Spleen (tissue), 7 donors: ENCODE results near the gene CILP.

Source experiments
- POLR2A ChIP-seq, 3 donors: fragments of 450-650 bp; IDR thresholded peaks; one replicate each; pipeline ENCODE4 v1.5.1; 2017; ENCODE audit warnings: antibody characterized with exemption in 3 of 3, mild to moderate bottlenecking in 1 of 3
- POLR2AphosphoS5 ChIP-seq, 3 donors: sonication (generic); formaldehyde crosslinking; IDR thresholded peaks; one replicate each; pipeline ENCODE4 v1.5.1; 2017; ENCODE audit warnings: antibody characterized with exemption in 3 of 3
- TF ChIP-seq, protein P1 (sequence below), 11 experiments: fragments of 200-600 bp in 7 of 11; fragments of 450-650 bp in 4 of 11; sonication (generic) in 4 of 11; IDR thresholded peaks in 8 of 11; conservative IDR thresholded peaks in 3 of 11; 1 replicate in 7 of 11; 2 replicates in 4 of 11; pipeline versions ENCODE4 v1.4.0 to v1.8.0; 2016 to 2021; ENCODE audit warnings: antibody characterized with exemption in 11 of 11, inconsistent platforms in 4 of 11, mild to moderate bottlenecking in 1 of 11
- donor health status: DM: no; HTN: no; CAD: no; lungs with moderate emphysema.
- donor health status: DM: no; HTN: no; CAD: no.
- donor health status: DM: no; HTN: no; CAD: no.

DNA sequence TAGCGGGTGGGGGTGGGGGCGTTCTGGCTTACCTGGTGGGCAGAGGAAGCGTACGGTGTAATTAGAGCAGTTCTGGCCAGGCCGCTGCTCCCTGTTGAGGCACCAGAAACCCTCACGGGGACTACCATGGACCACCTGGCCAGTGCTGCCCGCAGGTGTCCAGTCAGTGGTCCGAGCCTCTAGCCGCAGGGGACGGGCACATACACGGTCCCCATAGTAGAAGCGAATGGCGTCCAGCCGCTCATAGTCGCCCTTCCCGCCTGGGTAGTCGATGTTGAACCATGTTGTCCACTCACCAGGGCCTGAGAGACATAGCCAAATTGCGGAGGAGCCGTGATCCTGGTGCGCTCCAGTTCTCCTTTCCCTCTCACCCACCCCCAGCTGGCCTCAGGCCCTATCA lies 4.5 kb downstream of the CILP start:
- TF ChIP-seq, protein P1, sequence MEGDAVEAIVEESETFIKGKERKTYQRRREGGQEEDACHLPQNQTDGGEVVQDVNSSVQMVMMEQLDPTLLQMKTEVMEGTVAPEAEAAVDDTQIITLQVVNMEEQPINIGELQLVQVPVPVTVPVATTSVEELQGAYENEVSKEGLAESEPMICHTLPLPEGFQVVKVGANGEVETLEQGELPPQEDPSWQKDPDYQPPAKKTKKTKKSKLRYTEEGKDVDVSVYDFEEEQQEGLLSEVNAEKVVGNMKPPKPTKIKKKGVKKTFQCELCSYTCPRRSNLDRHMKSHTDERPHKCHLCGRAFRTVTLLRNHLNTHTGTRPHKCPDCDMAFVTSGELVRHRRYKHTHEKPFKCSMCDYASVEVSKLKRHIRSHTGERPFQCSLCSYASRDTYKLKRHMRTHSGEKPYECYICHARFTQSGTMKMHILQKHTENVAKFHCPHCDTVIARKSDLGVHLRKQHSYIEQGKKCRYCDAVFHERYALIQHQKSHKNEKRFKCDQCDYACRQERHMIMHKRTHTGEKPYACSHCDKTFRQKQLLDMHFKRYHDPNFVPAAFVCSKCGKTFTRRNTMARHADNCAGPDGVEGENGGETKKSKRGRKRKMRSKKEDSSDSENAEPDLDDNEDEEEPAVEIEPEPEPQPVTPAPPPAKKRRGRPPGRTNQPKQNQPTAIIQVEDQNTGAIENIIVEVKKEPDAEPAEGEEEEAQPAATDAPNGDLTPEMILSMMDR (IDR thresholded peaks at IDR 0.05 in 8 of 11, conservative IDR thresholded peaks at IDR 0.05 in 3 of 11) = no peak
- TF ChIP-seq POLR2A (IDR thresholded peaks at IDR 0.05) = no peak
- TF ChIP-seq POLR2AphosphoS5 (IDR thresholded peaks at IDR 0.05) = no peak
